Neural crest cell (in vitro differentiated cells): ENCODE results near the gene SLC9A3. TPM values are rescaled to one million over a fixed set of nuclear protein-coding genes. Genes with fewer than 3 reads are reported as not detected.

Experiments used
- DNase-seq: peaks from one replicate; pipeline ENCODE4 v3.0.0; 2021; ENCODE audit warnings: low read depth, mixed read lengths, low spot score
- H3K27ac Mint-ChIP-seq: one replicate; pipeline ENCODE4 v1.8.0; 2021; ENCODE audit warnings: mild to moderate bottlenecking, mixed read lengths; ENCODE audit not compliant: unreplicated experiment
- H3K27me3 Mint-ChIP-seq: 2 replicates; pipeline ENCODE4 v1.8.0; 2021; ENCODE audit warnings: low read depth, mild to moderate bottlenecking, mixed read lengths
- H3K36me3 Mint-ChIP-seq: 2 replicates; pipeline ENCODE4 v1.8.0; 2021; ENCODE audit warnings: low read depth, mild to moderate bottlenecking, mixed read lengths
- H3K4me1 Mint-ChIP-seq: 2 replicates; pipeline ENCODE4 v1.8.0; 2021; ENCODE audit warnings: mixed read lengths
- H3K4me3 Mint-ChIP-seq: one replicate; pipeline ENCODE4 v1.8.0; 2021; ENCODE audit warnings: mild to moderate bottlenecking, mixed read lengths
- H3K9me3 Mint-ChIP-seq: 2 replicates; pipeline ENCODE4 v1.8.0; 2021; ENCODE audit warnings: mixed read lengths
- CTCF ChIP-seq: fragments of 200-600 bp; sonication (generic); conservative IDR thresholded peaks from 2 replicates; pipeline ENCODE4 v1.5.0; 2021; ENCODE audit warnings: antibody characterized with exemption, mild to moderate bottlenecking
- total RNA-seq: library from RNA; stranded (reverse); gene quantifications from 2 replicates; pipeline ENCODE4 v1.2.1, GENCODE V29; 2021

The SLC9A3 gene
- total RNA-seq, 1 donor from 2014 or later = 1.5 TPM

GRCh38 chr5:452978-453710 is 71.1 kb downstream of the SLC9A3 start:
- Mint-ChIP-seq H3K9me3 (peaks cover 7% of the 10 kb centered on the region), H3K27ac (no peak overlapping the region), H3K27me3 (no peaks in the 10 kb centered on the region), H3K4me1 (no peaks in the 10 kb centered on the region), H3K36me3 (peaks cover 63% of the 10 kb centered on the region), H3K4me3 (no peak overlapping the region)
- no peak for TF ChIP-seq CTCF
- no peak for DNase-seq

GRCh38 chr5:451587-452458 is 72.4 kb downstream of the SLC9A3 start:
- H3K36me3 Mint-ChIP-seq = peaks cover 68% of the 10 kb centered on the region
- H3K27me3 Mint-ChIP-seq = no peaks in the 10 kb centered on the region
- peaks cover 7% of the 10 kb centered on the region for H3K9me3 Mint-ChIP-seq

GRCh38 chr5:449151-449550 is 75.1 kb downstream of the SLC9A3 start:
- no peak overlapping the region for H3K27ac Mint-ChIP-seq
- H3K27me3 Mint-ChIP-seq = no peaks in the 10 kb centered on the region
- H3K9me3 Mint-ChIP-seq = peaks cover 7% of the 10 kb centered on the region
- no peak for DNase-seq
- peak overlapping the region; percentile 16 for H3K4me3 Mint-ChIP-seq
- no peak for TF ChIP-seq CTCF
- peaks cover 63% of the 10 kb centered on the region for H3K36me3 Mint-ChIP-seq
- peaks cover 14% of the 10 kb centered on the region for H3K4me1 Mint-ChIP-seq

More at GRCh38 chr5:451587-452458, 72.4 kb downstream of the SLC9A3 start:
- Mint-ChIP-seq H3K4me3 (no peak overlapping the region), H3K4me1 (peaks cover 2% of the 10 kb centered on the region), H3K27ac (no peak overlapping the region)
- no peak for DNase-seq
- no peak for TF ChIP-seq CTCF

GRCh38 chr5:448766-449090 is 75.5 kb downstream of the SLC9A3 start:
- Mint-ChIP-seq H3K27ac (no peak overlapping the region), H3K9me3 (peaks cover 7% of the 10 kb centered on the region), H3K27me3 (no peaks in the 10 kb centered on the region), H3K36me3 (peaks cover 60% of the 10 kb centered on the region), H3K4me3 (no peak overlapping the region), H3K4me1 (peaks cover 15% of the 10 kb centered on the region)
- no peak for TF ChIP-seq CTCF
- DNase-seq = no peak

- H3K9me3 Mint-ChIP-seq = peaks cover 7% of the 10 kb centered on the region
- TF ChIP-seq CTCF = no peak
- no peak for DNase-seq
Observed at GRCh38 chr5:448061-448765, 76.0 kb downstream of the SLC9A3 start.

More at GRCh38 chr5:448061-448765, 76.0 kb downstream of the SLC9A3 start:
- H3K4me3 Mint-ChIP-seq = no peak overlapping the region
- H3K27me3 Mint-ChIP-seq = no peaks in the 10 kb centered on the region
- H3K27ac Mint-ChIP-seq = no peak overlapping the region
- H3K36me3 Mint-ChIP-seq = peaks cover 55% of the 10 kb centered on the region
- H3K4me1 Mint-ChIP-seq = peaks cover 15% of the 10 kb centered on the region
